K562 (cell line): ENCODE results near the gene C16orf74. TPM values are rescaled to one million over a fixed set of nuclear protein-coding genes. Genes with fewer than 3 reads are reported as not detected.

Experiments used
- ATAC-seq: fragments of 200-7000 bp; cut with Tn5 transposase; 3 replicates; pipeline ENCODE4 v1.9.1; 2020; ENCODE audit warnings: moderate library complexity
- BruUV-seq: library from RNA; stranded (reverse); fragments of 400-500 nt; replicated peaks from 2 replicates; lab custom pipeline; 2021; lab: Mats Ljungman, UMichigan
- CTCF ChIA-PET: fragments of 300-600 bp; formaldehyde crosslinking; extraction: SDS; loops from one replicate; lab custom pipeline; 2021; ENCODE audit warnings: low intra/inter-chr PET ratio; lab: Yijun Ruan, JAX
- POLR2A ChIA-PET: fragments of 300-600, 350-650 bp; sonication (Branson Sonifier 250); formaldehyde crosslinking; extraction: SDS; loops from one replicate; lab custom pipeline; 2021; ENCODE audit warnings: antibody characterized with exemption, inconsistent platforms; lab: Yijun Ruan, JAX
- DNase-seq, 4 experiments: peaks; one replicate each; pipeline versions ENCODE4 v3.0.0 to v3.0.0-alpha.2; 2011 to 2018; ENCODE audit warnings: low spot score in 3 of 4, mixed read lengths in 3 of 4; ENCODE audit errors: extremely low read depth in 1 of 4
- FAIRE-seq: peaks from 2 replicates; lab custom pipeline; 2011; peaks lifted over from hg19 to GRCh38; lab: Jason Lieb, UNC
- H2AFZ ChIP-seq: 2 replicates; pipeline ENCODE4 v1.6.0; 2011; ENCODE audit warnings: low read depth, low read length, control low read depth, inconsistent platforms
- H3K27ac ChIP-seq: fragments of 200-600 bp; 3 replicates; pipeline ENCODE4 v1.8.0; 2011; ENCODE audit warnings: low read depth, mild to moderate bottlenecking, control low read depth, inconsistent platforms, low read length, moderate library complexity, mixed read lengths; ENCODE audit errors: extremely low read depth
- H3K27me3 ChIP-seq, 2 experiments: fragments of 300-600 bp in 1 of 2; 2 replicates in 1 of 2; 3 replicates in 1 of 2; pipeline versions ENCODE4 v1.6.0 to v1.8.0; 2011; ENCODE audit warnings: inconsistent platforms in 2 of 2, low read length in 2 of 2, mild to moderate bottlenecking in 1 of 2, mixed read lengths in 1 of 2, moderate library complexity in 1 of 2; ENCODE audit not compliant: control insufficient read depth in 2 of 2, insufficient read depth in 2 of 2
- H3K36me3 ChIP-seq: fragments of 300-600 bp; 3 replicates; pipeline ENCODE4 v1.8.0; 2011; ENCODE audit warnings: mild to moderate bottlenecking, low read length, inconsistent platforms; ENCODE audit not compliant: control insufficient read depth, insufficient read depth
- H3K4me1 ChIP-seq, 2 experiments: fragments of 200-600 bp in 1 of 2; replicated peaks in 1 of 2; 2 replicates in 1 of 2; 3 replicates in 1 of 2; pipeline versions ENCODE4 v1.5.1 to v1.8.0; 2011; ENCODE audit warnings: inconsistent platforms in 2 of 2, low read length in 2 of 2, mild to moderate bottlenecking in 1 of 2, mixed read lengths in 1 of 2, moderate library complexity in 1 of 2; ENCODE audit not compliant: control insufficient read depth in 2 of 2, insufficient read depth in 2 of 2
- H3K4me2 ChIP-seq: 2 replicates; pipeline ENCODE4 v1.6.1; 2011; ENCODE audit warnings: low read length, control low read depth, inconsistent platforms, mixed read lengths; ENCODE audit not compliant: insufficient read depth
- H3K4me3 ChIP-seq: fragments of 200-600 bp; sonication (generic), shearing (Covaris generic); 2 replicates; pipeline ENCODE4 v1.5.1; 2016; ENCODE audit warnings: control low read depth, inconsistent platforms
- H3K79me2 ChIP-seq: fragments of 200-600 bp; 3 replicates; pipeline ENCODE4 v1.8.0; 2011; ENCODE audit warnings: low read length, inconsistent platforms; ENCODE audit not compliant: control insufficient read depth, insufficient read depth
- H3K9ac ChIP-seq, 2 experiments: 2 replicates each; pipeline versions ENCODE4 v1.6.0 to v1.6.1; 2011; ENCODE audit warnings: low read depth in 2 of 2, low read length in 2 of 2, control low read depth in 1 of 2, inconsistent platforms in 1 of 2, mild to moderate bottlenecking in 1 of 2, mixed read lengths in 1 of 2; ENCODE audit not compliant: insufficient read depth in 1 of 2
- H3K9me1 ChIP-seq: one replicate; pipeline ENCODE4 v1.6.0; 2011; ENCODE audit warnings: inconsistent platforms, mild to moderate bottlenecking, low read length, moderate library complexity; ENCODE audit not compliant: control insufficient read depth, insufficient read depth
- H3K9me3 ChIP-seq: replicated peaks from 2 replicates; pipeline ENCODE4 v1.5.1; 2011; ENCODE audit warnings: low read depth, low read length, inconsistent platforms; ENCODE audit not compliant: control insufficient read depth, insufficient read depth
- H4K20me1 ChIP-seq: replicated peaks from 2 replicates; pipeline ENCODE4 v1.6.1; 2011; ENCODE audit warnings: low read length, inconsistent platforms, mixed read lengths; ENCODE audit not compliant: control insufficient read depth, insufficient read depth
- ATF3 ChIP-seq, 2 experiments: fragments of 450-650 bp in 1 of 2; sonication (generic) in 1 of 2; formaldehyde crosslinking in 1 of 2; IDR thresholded peaks in 1 of 2; conservative IDR thresholded peaks in 1 of 2; 2 replicates each; pipeline versions ENCODE4 v1.6.1 to v1.8.1; 2016 to 2023; ENCODE audit warnings: mild to moderate bottlenecking in 2 of 2, moderate library complexity in 2 of 2, inconsistent platforms in 1 of 2, missing genetic modification reagents in 1 of 2
- CREB1 ChIP-seq, 2 experiments: sonication (generic) in 1 of 2; formaldehyde crosslinking in 1 of 2; IDR thresholded peaks; 2 replicates each; pipeline versions ENCODE4 v1.6.1 to v1.8.0; 2012 to 2022; ENCODE audit warnings: inconsistent platforms in 1 of 2, mild to moderate bottlenecking in 1 of 2, missing genetic modification reagents in 1 of 2, moderate library complexity in 1 of 2
- E2F6 ChIP-seq, 2 experiments: IDR thresholded peaks; 2 replicates each; pipeline ENCODE4 v1.6.1; 2011; ENCODE audit warnings: borderline replicate concordance in 1 of 2, control low read depth in 1 of 2, low read depth in 1 of 2, low read length in 1 of 2, mild to moderate bottlenecking in 1 of 2, mixed read lengths in 1 of 2, moderate library complexity in 1 of 2; ENCODE audit not compliant: insufficient read depth in 1 of 2, insufficient read length in 1 of 2, poor library complexity in 1 of 2, severe bottlenecking in 1 of 2; ENCODE audit errors: extremely low read depth in 1 of 2
- HNRNPL ChIP-seq: fragments of 200-400 bp; formaldehyde crosslinking; IDR thresholded peaks from 2 replicates; pipeline ENCODE4 v1.6.1; 2017; ENCODE audit warnings: low read depth, mild to moderate bottlenecking, low read length
- ID3 ChIP-seq, 2 experiments: fragments of 250-450 bp in 1 of 2; fragments of 450-650 bp in 1 of 2; sonication (Bioruptor Pico) in 1 of 2; IDR thresholded peaks; 2 replicates each; pipeline versions ENCODE4 v1.6.1 to v1.8.0; 2016 to 2021; ENCODE audit warnings: mild to moderate bottlenecking in 2 of 2, moderate library complexity in 2 of 2, missing compliant biosample characterization in 1 of 2, missing genetic modification characterization in 1 of 2
- JUND ChIP-seq, 2 experiments: IDR thresholded peaks; 2 replicates in 1 of 2; 3 replicates in 1 of 2; pipeline ENCODE4 v1.6.1; 2011; ENCODE audit warnings: borderline replicate concordance in 2 of 2, low read depth in 2 of 2, low read length in 2 of 2, improper control_type of control experiment in 1 of 2, missing biosample characterization in 1 of 2, missing genetic modification characterization in 1 of 2, missing genetic modification reagents in 1 of 2
- KLF6 ChIP-seq: fragments of 250-450 bp; sonication (Bioruptor Pico); IDR thresholded peaks from 2 replicates; pipeline ENCODE4 v1.4.0; 2020; ENCODE audit warnings: mild to moderate bottlenecking, moderate library complexity, borderline replicate concordance
- LCOR ChIP-seq: sonication (generic); formaldehyde crosslinking; IDR thresholded peaks from 2 replicates; pipeline ENCODE4 v1.8.0; 2022; ENCODE audit warnings: mild to moderate bottlenecking, missing genetic modification reagents
- MCM5 ChIP-seq: fragments of 450-650 bp; IDR thresholded peaks from 2 replicates; pipeline ENCODE4 v1.6.1; 2016; ENCODE audit warnings: low read depth
- MLX ChIP-seq, 2 experiments: fragments of 450-650 bp in 1 of 2; sonication (generic) in 1 of 2; formaldehyde crosslinking; conservative IDR thresholded peaks; 2 replicates each; pipeline versions ENCODE4 v1.4.0 to v1.8.1; 2020 to 2022; ENCODE audit warnings: mild to moderate bottlenecking in 1 of 2, missing genetic modification reagents in 1 of 2
- NONO ChIP-seq, 2 experiments: fragments of 200-400 bp in 1 of 2; fragments of 450-650 bp in 1 of 2; formaldehyde crosslinking in 1 of 2; IDR thresholded peaks; 2 replicates each; pipeline ENCODE4 v1.6.1; 2017; ENCODE audit warnings: low read depth in 2 of 2, mild to moderate bottlenecking in 2 of 2, moderate library complexity in 2 of 2, low read length in 1 of 2
- POU5F1 ChIP-seq: fragments of 150-350 bp; IDR thresholded peaks from 2 replicates; pipeline ENCODE4 v1.6.1; 2014; ENCODE audit warnings: borderline replicate concordance, low read length, low read depth, mild to moderate bottlenecking; ENCODE audit not compliant: partially characterized antibody
- PTBP1 ChIP-seq: fragments of 200-400 bp; formaldehyde crosslinking; IDR thresholded peaks from 2 replicates; pipeline ENCODE4 v1.6.1; 2017; ENCODE audit warnings: low read depth, low read length
- RBM39 ChIP-seq: fragments of 200-400 bp; formaldehyde crosslinking; optimal IDR thresholded peaks from 2 replicates; pipeline ENCODE3; 2018; ENCODE audit warnings: low read depth, low read length
- SMAD4 ChIP-seq: fragments of 250-450 bp; sonication (Bioruptor Pico); conservative IDR thresholded peaks from 2 replicates; pipeline ENCODE4 v1.8.0; 2021; ENCODE audit warnings: inconsistent platforms, mild to moderate bottlenecking, moderate library complexity
- ZC3H8 ChIP-seq: fragments of 450-650 bp; IDR thresholded peaks from 2 replicates; pipeline ENCODE4 v1.6.1; 2017
- ZNF124 ChIP-seq: sonication (generic); formaldehyde crosslinking; IDR thresholded peaks from 2 replicates; pipeline ENCODE4 v1.8.1; 2022; ENCODE audit warnings: missing genetic modification reagents
- WGBS: fragments of 100-300 bp; shearing (Covaris generic); methylation state at CpG from one replicate; pipeline ENCODE4 v1.1.6; 2016; ENCODE audit warnings: low coverage, mixed read lengths; ENCODE audit not compliant: insufficient coverage; ENCODE audit errors: missing lambda C conversion rate; 5-methylcytosine and 5-hydroxymethylcytosine counted together
- in situ Hi-C: fragments of 300-500 bp; cut with MboI; formaldehyde crosslinking; loops from 4 replicates; pipeline ENCODE4 v1.15.0; 2018; ENCODE audit warnings: inconsistent platforms, mixed read lengths
- intact Hi-C: fragments of 100-400 bp; cut with micrococcal nuclease; formaldehyde crosslinking; loops from 2 replicates; pipeline ENCODE4 v1.14.2; 2022
- polyA plus RNA-seq, 8 experiments: library from polyadenylated mRNA; depleted of rRNA in 4 of 8; stranded (reverse) in 5 of 8; unstranded in 3 of 8; fragments of >200 nt; fragmentation: Nextera tagmentation in 2 of 8; fragmentation: Illumina TruSeq in 1 of 8; extraction: Ambion mirVana in 2 of 8; extraction: Trizol in 1 of 8; gene quantifications; 2 replicates each; pipeline versions ENCODE4 v1.2.1 to v1.2.3, GENCODE V29; 2011 to 2014; ENCODE audit warnings: inconsistent platforms in 1 of 8, missing spikeins in 1 of 8
- total RNA-seq, 7 experiments: library from RNA; depleted of rRNA in 6 of 7; stranded (reverse); fragments of >200 nt in 6 of 7; fragmentation: Illumina TruSeq in 2 of 7; extraction: Trizol in 2 of 7; gene quantifications; 2 replicates each; pipeline versions ENCODE4 v1.2.1 to v1.2.3, GENCODE V29; 2011 to 2021; ENCODE audit warnings: low replicate concordance in 1 of 7

The C16orf74 gene
- total and polyA plus RNA-seq, 9 of the 15 experiments (the other 6 are each of a cell fraction or from before 2014, with no cell fraction given): not detected

- Histone ChIP-seq H2AFZ (no peak overlapping the region), H3K4me1 (peaks cover 0 to 8% of the 10 kb centered on the region in 2 experiments; a peak in 3 of 5 replicates), H3K79me2 (no peaks in the 10 kb centered on the region), H3K9me1 (no peaks in the 10 kb centered on the region), H3K4me2 (no peak overlapping the region), H3K27ac (no peak overlapping the region), H3K36me3 (no peaks in the 10 kb centered on the region), H3K9ac (no peak overlapping the region; a peak in 1 of 4 replicates), H3K27me3 (peaks cover 12 to 30% of the 10 kb centered on the region in 2 experiments; a peak in 4 of 5 replicates), H3K4me3 (no peak overlapping the region), H3K9me3 (no peaks in the 10 kb centered on the region), H4K20me1 (no peaks in the 10 kb centered on the region)
- BruUV-seq: no TSS peak
- in situ Hi-C loops (no loop called here), intact Hi-C loops (no loop called here)
- ChIA-PET POLR2A (interaction anchor here (1.6 kb wide), 1 partner anchor 14 kb away, joined by 3 read pairs; no protein-coding TSS in a partner anchor), CTCF (no interaction called here)
- ATAC-seq: peak; percentile 59
- 5% methylated on average over 8 of the region's 8 CpGs for WGBS
- peak in 1 of 4 experiments; percentile 15 for DNase-seq
- FAIRE-seq: no peak
- TF ChIP-seq NONO (IDR thresholded peaks at IDR 0.05; ENCODE audit: low read depth in 2 of 2, low read length in 1 of 2): no peak
- no peak for TF ChIP-seq ZC3H8
- TF ChIP-seq ATF3 (IDR thresholded peaks at IDR 0.05): peak; percentile 61
- TF ChIP-seq ATF3 (CRISPR knock-in tag; conservative IDR thresholded peaks at IDR 0.05): no peak
- no peak for TF ChIP-seq SMAD4 (CRISPR knock-in tag)
- TF ChIP-seq PTBP1: no peak
- no peak for TF ChIP-seq ID3 (CRISPR knock-in tag; IDR thresholded peaks at IDR 0.05)
- no peak for TF ChIP-seq ID3 (tag; IDR thresholded peaks at IDR 0.05)
- peak; percentile 29; the same call in 1 of the 2 replicates for TF ChIP-seq JUND (IDR thresholded peaks at IDR 0.05; ENCODE audit: borderline replicate concordance, low read depth, low read length)
- TF ChIP-seq JUND (tag; IDR thresholded peaks at IDR 0.05; ENCODE audit: borderline replicate concordance, low read depth, low read length): peak; percentile 38; the same call in 1 of the 3 replicates
- no peak for TF ChIP-seq MLX (CRISPR knock-in tag; conservative IDR thresholded peaks at IDR 0.05)
- TF ChIP-seq LCOR: no peak
- TF ChIP-seq KLF6 (CRISPR knock-in tag): no peak
- TF ChIP-seq POU5F1: no peak
- no peak for TF ChIP-seq HNRNPL
- no peak for TF ChIP-seq CREB1 (IDR thresholded peaks at IDR 0.05)
- no peak for TF ChIP-seq CREB1 (CRISPR knock-in tag; IDR thresholded peaks at IDR 0.05)
- no peak for TF ChIP-seq MCM5
- TF ChIP-seq ZNF124: no peak
- peak in 1 of 2 experiments; percentile 10 for TF ChIP-seq E2F6 (IDR thresholded peaks at IDR 0.05; ENCODE audit: borderline replicate concordance in 1 of 2, extremely low read depth in 1 of 2, insufficient read depth in 1 of 2, insufficient read length in 1 of 2, low read depth in 1 of 2, low read length in 1 of 2, poor library complexity in 1 of 2, severe bottlenecking in 1 of 2)
- no peak for TF ChIP-seq RBM39
Observed at GRCh38 chr16:85767531-85767930, 16.6 kb upstream of the C16orf74 start.
